Pancreas (tissue), 10 donors: ENCODE results near the gene SIRT2. TPM values are rescaled to one million over a fixed set of nuclear protein-coding genes. Genes with fewer than 3 reads are reported as not detected.

ENCODE experiments used
- ATAC-seq, 4 donors: fragments of 200-7000 bp; cut with Tn5 transposase; one replicate each; pipeline versions ENCODE4 v1.8.0 to v1.9.1; 2020; ENCODE audit warnings: mild to moderate bottlenecking in 4 of 4, moderate library complexity in 4 of 4
- DNase-seq, 6 donors: peaks; one replicate each; pipeline ENCODE4 v3.0.0-alpha.2; 2020
- FAIRE-seq: peaks from 2 replicates; lab custom pipeline; 2012; peaks lifted over from hg19 to GRCh38; lab: Jason Lieb, UNC
- H3K27ac ChIP-seq, 4 donors: fragments of 200-600 bp; sonication (generic); 1 replicate in 3 of 4; 2 replicates in 1 of 4; pipeline versions ENCODE4 v1.5.0 to v1.8.0; 2020
- H3K27me3 ChIP-seq, 4 donors: fragments of 200-600 bp; one replicate each; pipeline ENCODE4 v1.8.0; 2021
- H3K36me3 ChIP-seq, 3 donors: fragments of 200-600 bp; sonication (generic) in 1 of 3; one replicate each; pipeline versions ENCODE4 v1.5.0 to v1.8.0; 2020 to 2021
- H3K4me1 ChIP-seq, 3 donors: fragments of 200-600 bp; one replicate each; pipeline ENCODE4 v1.8.0; 2021
- H3K4me3 ChIP-seq, 4 donors: fragments of 200-600 bp; sonication (generic) in 2 of 4; one replicate each; pipeline versions ENCODE4 v1.5.0 to v1.8.0; 2020 to 2021
- H3K9me3 ChIP-seq, 4 donors: fragments of 200-600 bp; one replicate each; pipeline ENCODE4 v1.8.0; 2021
- WGBS, 2 donors: extraction: QIAGEN DNeasy Blood & Tissue Kit; methylation state at CpG; one replicate each; pipeline ENCODE4 v1.1.7; 2013; 5-methylcytosine and 5-hydroxymethylcytosine counted together
- intact Hi-C, 3 donors: fragments of 100-400 bp; cut with DNase I; formaldehyde crosslinking; loops; one replicate each; pipeline versions ENCODE4 v1.11.1 to v1.14.2; 2022
- polyA plus RNA-seq, 2 donors: library from polyadenylated mRNA; stranded (reverse); fragments of 200-250 nt; gene quantifications; one replicate each; pipeline ENCODE4 v1.2.3, GENCODE V29; 2013
- total RNA-seq, 6 donors: library from RNA; stranded (reverse); fragmentation: NEBNext Ultra II Directional in 4 of 6; extraction: Animal tissue kit (Norgen Biotek cat#: 25700) in 4 of 6; gene quantifications; one replicate each; pipeline versions ENCODE4 v1.2.1 to v1.2.4, GENCODE V29; 2021 to 2023
- TF ChIP-seq, protein P1 (sequence below), 4 donors: fragments of 200-600 bp; sonication (generic) in 3 of 4; IDR thresholded peaks; one replicate each; pipeline versions ENCODE4 v1.5.0 to v1.8.0; 2021; ENCODE audit warnings: antibody characterized with exemption in 4 of 4
- donor health status: healthy with polysubstance abuse.
- donor health status: DM: no; HTN: no; CAD: no; lungs with moderate emphysema.
- donor health status: DM: no; HTN: no; CAD: no.
- donor health status: control.
- donor health status: control.
- donor health status: Bipolar disorder and iron deficiency.
- donor health status: DM: yes; HTN: yes; CAD: no.
- donor health status: DM: no; HTN: no; CAD: no.
- donor health status: DM: no; HTN: no; CAD: no.
- donor health status: DM: yes; HTN: yes; CAD: no.

The SIRT2 gene
- total and polyA plus RNA-seq, 8 donors: 16.2 to 44.4 (median 19.8) TPM

DNA sequence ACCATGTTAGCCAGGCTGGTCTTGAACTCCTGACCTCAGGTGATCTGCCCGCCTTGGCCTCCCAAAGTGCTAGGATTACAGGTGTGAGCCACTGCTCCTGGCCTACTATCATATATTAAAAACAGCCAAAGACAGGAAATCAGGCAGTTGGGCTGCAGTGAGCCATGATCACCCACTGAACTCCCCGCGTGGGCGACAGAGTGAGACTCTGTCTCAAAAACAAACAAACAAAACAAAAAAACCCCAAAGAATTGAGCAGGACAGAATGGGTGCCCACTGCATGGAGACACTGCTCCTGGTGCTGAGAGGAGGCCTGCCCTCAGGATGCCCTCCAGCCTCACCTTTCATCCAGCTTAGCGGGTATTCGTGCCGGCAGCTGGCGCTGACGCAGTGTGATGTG lies 16.1 kb downstream of the SIRT2 start:
- Histone ChIP-seq H3K36me3 (peaks cover 0 to 3% (median 0%) of the 10 kb centered on the region in 3 donors), H3K9me3 (no peaks in the 10 kb centered on the region), H3K4me3 (no peak overlapping the region), H3K27me3 (no peaks in the 10 kb centered on the region), H3K27ac (no peak overlapping the region), H3K4me1 (peaks cover 0 to 7% (median 0%) of the 10 kb centered on the region in 3 donors)
- TF ChIP-seq, protein P1, sequence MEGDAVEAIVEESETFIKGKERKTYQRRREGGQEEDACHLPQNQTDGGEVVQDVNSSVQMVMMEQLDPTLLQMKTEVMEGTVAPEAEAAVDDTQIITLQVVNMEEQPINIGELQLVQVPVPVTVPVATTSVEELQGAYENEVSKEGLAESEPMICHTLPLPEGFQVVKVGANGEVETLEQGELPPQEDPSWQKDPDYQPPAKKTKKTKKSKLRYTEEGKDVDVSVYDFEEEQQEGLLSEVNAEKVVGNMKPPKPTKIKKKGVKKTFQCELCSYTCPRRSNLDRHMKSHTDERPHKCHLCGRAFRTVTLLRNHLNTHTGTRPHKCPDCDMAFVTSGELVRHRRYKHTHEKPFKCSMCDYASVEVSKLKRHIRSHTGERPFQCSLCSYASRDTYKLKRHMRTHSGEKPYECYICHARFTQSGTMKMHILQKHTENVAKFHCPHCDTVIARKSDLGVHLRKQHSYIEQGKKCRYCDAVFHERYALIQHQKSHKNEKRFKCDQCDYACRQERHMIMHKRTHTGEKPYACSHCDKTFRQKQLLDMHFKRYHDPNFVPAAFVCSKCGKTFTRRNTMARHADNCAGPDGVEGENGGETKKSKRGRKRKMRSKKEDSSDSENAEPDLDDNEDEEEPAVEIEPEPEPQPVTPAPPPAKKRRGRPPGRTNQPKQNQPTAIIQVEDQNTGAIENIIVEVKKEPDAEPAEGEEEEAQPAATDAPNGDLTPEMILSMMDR (IDR thresholded peaks at IDR 0.05): no peak
- 92 to 95% methylated on average over 9 of the region's 9 CpGs for WGBS, 2 donors
- DNase-seq (no peak), ATAC-seq (no peak), FAIRE-seq (no peak)
- intact Hi-C loops: no loop called here

DNA sequence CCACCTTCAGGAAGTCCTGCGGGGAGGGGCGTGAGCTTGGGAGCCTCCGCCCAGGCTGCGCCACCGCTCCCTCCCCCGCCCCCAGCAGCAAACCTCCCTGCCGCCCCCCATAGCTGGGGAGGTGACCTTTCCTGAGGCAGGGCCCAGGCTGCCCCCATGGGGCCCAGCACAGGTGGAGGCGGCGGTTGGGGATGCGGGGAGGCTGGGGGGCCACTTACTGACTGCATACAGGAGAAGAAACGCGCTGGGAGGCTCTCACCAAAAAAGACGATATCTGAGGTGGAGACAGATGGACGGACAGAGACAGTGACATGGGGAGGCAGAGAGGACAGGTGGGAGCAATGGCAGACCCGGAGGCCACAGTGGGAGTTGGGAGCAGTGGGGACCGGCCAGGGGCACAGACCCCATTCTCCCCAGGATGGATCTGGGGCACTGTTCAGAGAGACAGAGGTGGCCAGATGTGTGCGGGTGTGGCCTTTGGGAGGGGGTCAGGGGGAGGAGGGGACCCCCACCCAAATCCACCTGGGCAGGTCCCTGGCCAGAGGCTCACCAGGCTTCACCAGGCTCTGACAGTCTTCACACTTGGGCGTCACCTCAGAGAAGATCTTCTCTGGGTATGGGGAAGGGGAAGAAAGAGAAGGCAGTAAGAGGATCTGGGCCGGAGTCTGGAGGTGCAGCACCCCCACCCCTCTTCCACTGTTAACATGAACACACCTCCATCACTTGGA lies 18.4 kb downstream of the SIRT2 start:
- no peak overlapping the region for H3K27ac ChIP-seq
- TF ChIP-seq, protein P1 (IDR thresholded peaks at IDR 0.05): no peak
- H3K27me3 ChIP-seq: no peaks in the 10 kb centered on the region
- peaks cover 0 to 6% (median 0%) of the 10 kb centered on the region in 3 donors for H3K4me1 ChIP-seq
- 92 to 98% methylated on average over 19 of the region's 19 CpGs for WGBS, 2 donors
- ATAC-seq (no peak), DNase-seq (peak in 1 of 6 donors; percentile 48), FAIRE-seq (no peak)
- H3K36me3 ChIP-seq: no peaks in the 10 kb centered on the region
- no peaks in the 10 kb centered on the region for H3K9me3 ChIP-seq
- intact Hi-C loops: no loop called here
- no peak overlapping the region for H3K4me3 ChIP-seq

DNA sequence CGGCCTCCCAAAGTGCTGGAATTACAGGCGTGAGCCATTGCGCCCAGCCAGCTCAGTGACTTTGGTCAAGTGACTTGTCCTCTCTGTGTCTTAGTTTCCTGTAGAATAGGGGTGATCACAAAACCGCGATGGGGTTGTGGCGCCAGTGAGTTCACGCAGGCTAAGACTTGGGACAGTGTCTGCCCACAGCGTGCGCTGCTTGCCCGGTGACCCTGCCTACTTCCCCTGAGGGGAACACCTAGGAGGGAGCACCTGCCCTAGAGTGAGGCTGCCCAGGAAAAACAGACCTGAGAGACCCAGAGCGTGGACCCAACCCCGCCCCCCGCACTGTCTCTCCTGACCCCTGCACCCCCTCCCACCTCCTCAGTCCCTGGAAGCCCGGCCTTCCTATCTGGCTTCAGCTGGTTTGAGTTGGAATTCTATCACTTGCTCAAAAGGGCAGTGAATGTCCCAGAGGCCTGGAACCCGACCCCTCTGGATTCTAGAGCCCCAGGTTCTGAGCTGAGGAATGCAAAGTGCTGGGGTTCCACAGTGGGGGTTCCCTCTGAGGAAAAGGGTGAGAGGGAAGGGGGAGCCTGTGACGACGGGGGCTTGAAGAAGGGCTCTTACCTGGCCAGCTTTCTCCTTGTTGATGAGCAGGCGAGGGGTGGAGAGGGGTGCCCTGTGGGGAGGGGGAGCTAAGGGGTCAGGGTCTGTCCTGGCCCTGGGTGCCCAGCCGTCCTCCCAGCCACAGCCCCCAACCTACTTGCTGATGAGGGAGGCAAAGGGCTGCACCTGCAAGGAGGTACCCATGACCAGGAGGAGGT lies 19.1 kb downstream of the SIRT2 start:
- H3K36me3 ChIP-seq: no peaks in the 10 kb centered on the region
- H3K4me1 ChIP-seq: peaks cover 0 to 4% (median 0%) of the 10 kb centered on the region in 3 donors
- DNase-seq (peak in 1 of 6 donors; percentile 62), ATAC-seq (no peak), FAIRE-seq (no peak)
- H3K27ac ChIP-seq: no peak overlapping the region
- 94 to 98% methylated on average over 15 to 19 of the region's 19 CpGs for WGBS, 2 donors
- no peak overlapping the region for H3K4me3 ChIP-seq
- TF ChIP-seq, protein P1 (IDR thresholded peaks at IDR 0.05): no peak
- H3K9me3 ChIP-seq: no peaks in the 10 kb centered on the region
- intact Hi-C loops: no loop called here
- H3K27me3 ChIP-seq: no peaks in the 10 kb centered on the region

DNA sequence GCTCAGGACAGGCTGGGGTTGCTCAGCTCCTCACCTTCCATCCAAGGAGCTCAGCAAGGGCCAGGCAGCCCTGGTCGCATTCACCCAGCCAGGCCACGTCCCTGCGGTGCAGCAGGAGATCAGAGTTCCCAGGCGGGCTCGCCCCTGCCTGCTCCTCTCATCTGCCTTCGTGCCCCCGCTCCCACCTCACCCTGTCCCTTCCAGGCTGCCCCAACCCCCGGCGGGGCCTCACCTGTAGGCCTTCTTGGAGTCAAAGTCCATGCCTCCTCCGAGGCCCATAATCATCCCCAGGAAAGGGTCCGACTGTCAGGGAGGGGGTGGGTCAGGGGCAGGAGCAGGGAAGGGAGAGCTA lies 20.0 kb downstream of the SIRT2 start:
- Histone ChIP-seq H3K9me3 (no peaks in the 10 kb centered on the region), H3K36me3 (no peaks in the 10 kb centered on the region), H3K27ac (no peak overlapping the region), H3K4me3 (no peak overlapping the region), H3K27me3 (no peaks in the 10 kb centered on the region), H3K4me1 (peaks cover 0 to 4% (median 0%) of the 10 kb centered on the region in 3 donors)
- no peak for FAIRE-seq
- no peak for ATAC-seq
- TF ChIP-seq, protein P1 (IDR thresholded peaks at IDR 0.05): no peak
- 78 to 87% methylated on average over 10 to 11 of the region's 11 CpGs for WGBS, 2 donors
- intact Hi-C loops: no loop called here
- peak in 1 of 6 donors; percentile 60 for DNase-seq
